Natural killer cell treated with Interleukin-12 subunit alpha and Interleukin-12 subunit beta and Interleukin-15 and Interleukin-18, amount 100 ng/mL, for 72 hours (primary cell): ENCODE data around the gene OR5B3. TPM values are rescaled to one million over a fixed set of nuclear protein-coding genes. Genes with fewer than 3 reads are reported as not detected.
A peak's percentile ranks its signal among the peaks of the same experiment; 100 is the strongest.
"Not testable (repeated sequence)": the region's sequence is repeated elsewhere in the genome, so short reads cannot be mapped to it uniquely, and the experiment has no call there.

Experiments
- ATAC-seq, 2 donors: fragments of 150-1000 bp; cut with Tn5 transposase in 1 of 2; sonication (Bioruptor Pico), chemical (Tn5 transposase) in 1 of 2; 2 replicates each; pipeline ENCODE4 v1.10.0; 2021
- DNase-seq: peaks from one replicate; pipeline ENCODE4 v3.0.0; 2022; ENCODE audit warnings: low spot score
- H3K27ac Mint-ChIP-seq, 2 donors: 1 replicate in 1 of 2; 2 replicates in 1 of 2; pipeline ENCODE4 v1.8.0; 2022; ENCODE audit warnings: mixed read lengths in 2 of 2, mild to moderate bottlenecking in 1 of 2, moderate library complexity in 1 of 2
- H3K27me3 Mint-ChIP-seq, 2 donors: 1 replicate in 1 of 2; 2 replicates in 1 of 2; pipeline ENCODE4 v1.8.0; 2022; ENCODE audit warnings: mixed read lengths in 2 of 2
- H3K36me3 Mint-ChIP-seq: one replicate; pipeline ENCODE4 v1.8.0; 2022; ENCODE audit warnings: mixed read lengths
- H3K4me1 Mint-ChIP-seq, 2 donors: 1 replicate in 1 of 2; 2 replicates in 1 of 2; pipeline ENCODE4 v1.8.0; 2022; ENCODE audit warnings: low read depth in 2 of 2, mixed read lengths in 2 of 2, mild to moderate bottlenecking in 1 of 2
- H3K4me3 Mint-ChIP-seq: one replicate; pipeline ENCODE4 v1.8.0; 2022; ENCODE audit warnings: mixed read lengths
- H3K9me3 Mint-ChIP-seq: 2 replicates; pipeline ENCODE4 v1.8.0; 2022; ENCODE audit warnings: mixed read lengths
- total RNA-seq, 2 donors: library from RNA; stranded (reverse); gene quantifications; one replicate each; pipeline ENCODE4 v1.2.3, GENCODE V29; 2022

Gene OR5B3
- total RNA-seq, result not detected

GRCh38 chr11:58406774-58407173 is at the start of gene OR5B3:
TSS of gene OR5B3 (minus strand) at chr11:58406874. CDS start at chr11:58403409, 3,465 bp downstream.
- peaks cover 17% of the 10 kb centered on the region for H3K9me3 Mint-ChIP-seq
- H3K36me3 Mint-ChIP-seq, result peaks cover 7% of the 10 kb centered on the region
- no peak for DNase-seq
- H3K27ac Mint-ChIP-seq, result no peak within 1 kb of the TSS
- no peak within 1 kb of the TSS for H3K4me3 Mint-ChIP-seq
- ATAC-seq, result no peak
- H3K27me3 Mint-ChIP-seq, result peaks cover 2 to 5% of the 10 kb centered on the region in 2 donors
- no peaks in the 10 kb centered on the region for H3K4me1 Mint-ChIP-seq

GRCh38 chr11:58451585-58451984 is 44.9 kb upstream of the OR5B3 start:
- Mint-ChIP-seq H3K27me3 (peaks cover 19 to 45% of the 10 kb centered on the region in 2 donors), H3K4me3 (no peak overlapping the region), H3K36me3 (peaks cover 5% of the 10 kb centered on the region), H3K4me1 (no peaks in the 10 kb centered on the region), H3K9me3 (peaks cover 5% of the 10 kb centered on the region), H3K27ac (no peak overlapping the region)
- DNase-seq (no peak), ATAC-seq (no peak)

GRCh38 chr11:58446294-58446693 is 39.6 kb upstream of the OR5B3 start:
- ATAC-seq (no peak), DNase-seq (no peak)
- no peak overlapping the region for H3K4me3 Mint-ChIP-seq
- peaks cover 21 to 32% of the 10 kb centered on the region in 2 donors for H3K27me3 Mint-ChIP-seq
- peaks cover 5% of the 10 kb centered on the region for H3K9me3 Mint-ChIP-seq
- H3K36me3 Mint-ChIP-seq, result peaks cover 5% of the 10 kb centered on the region
- no peaks in the 10 kb centered on the region for H3K4me1 Mint-ChIP-seq
- H3K27ac Mint-ChIP-seq, result no peak overlapping the region

GRCh38 chr11:58444300-58444699 is 37.6 kb upstream of the OR5B3 start:
- peaks cover 5% of the 10 kb centered on the region for H3K36me3 Mint-ChIP-seq
- ATAC-seq (peak in 1 of 2 donors; percentile 40), DNase-seq (no peak)
- peaks cover 5% of the 10 kb centered on the region for H3K9me3 Mint-ChIP-seq
- peaks cover 18 to 31% of the 10 kb centered on the region in 2 donors for H3K27me3 Mint-ChIP-seq
- no peak overlapping the region for H3K4me3 Mint-ChIP-seq
- H3K4me1 Mint-ChIP-seq, result no peaks in the 10 kb centered on the region
- no peak overlapping the region for H3K27ac Mint-ChIP-seq

- H3K9me3 Mint-ChIP-seq, result peaks cover 3% of the 10 kb centered on the region
- H3K27me3 Mint-ChIP-seq, result peaks cover 9 to 18% of the 10 kb centered on the region in 2 donors
- no peaks in the 10 kb centered on the region for H3K4me1 Mint-ChIP-seq
- no peaks in the 10 kb centered on the region for H3K36me3 Mint-ChIP-seq
- DNase-seq, result no peak
- ATAC-seq, result no peak
- no peak within 1 kb of the TSS for H3K27ac Mint-ChIP-seq
- H3K4me3 Mint-ChIP-seq, result no peak within 1 kb of the TSS
Observed at GRCh38 chr11:58442136-58442535, 35.5 kb upstream of the OR5B3 start, which contains the start of gene OR5B12. TSS of gene OR5B12 (minus strand) at chr11:58442236. CDS start at chr11:58440151, 2,085 bp downstream.

GRCh38 chr11:58438486-58438885 is 31.8 kb upstream of the OR5B3 start:
- H3K4me1 Mint-ChIP-seq, result no peaks in the 10 kb centered on the region
- H3K36me3 Mint-ChIP-seq, result no peaks in the 10 kb centered on the region
- H3K27ac Mint-ChIP-seq, result no peak overlapping the region
- H3K4me3 Mint-ChIP-seq, result no peak overlapping the region
- ATAC-seq, result no peak
- peaks cover 3 to 14% of the 10 kb centered on the region in 2 donors for H3K27me3 Mint-ChIP-seq
- no peak for DNase-seq
- no peaks in the 10 kb centered on the region for H3K9me3 Mint-ChIP-seq

GRCh38 chr11:58434217-58434616 is 27.5 kb upstream of the OR5B3 start:
- H3K9me3 Mint-ChIP-seq, result peaks cover under 1% of the 10 kb centered on the region
- no peak overlapping the region for H3K27ac Mint-ChIP-seq
- ATAC-seq (no peak), DNase-seq (no peak)
- H3K4me3 Mint-ChIP-seq, result no peak overlapping the region
- no peaks in the 10 kb centered on the region for H3K4me1 Mint-ChIP-seq
- H3K27me3 Mint-ChIP-seq, result peaks cover 3 to 32% of the 10 kb centered on the region in 2 donors
- H3K36me3 Mint-ChIP-seq, result peaks cover under 1% of the 10 kb centered on the region

- no peak overlapping the region for H3K27ac Mint-ChIP-seq
- peaks cover 5% of the 10 kb centered on the region for H3K36me3 Mint-ChIP-seq
- peaks cover 8 to 32% of the 10 kb centered on the region in 2 donors for H3K27me3 Mint-ChIP-seq
- no peak overlapping the region for H3K4me3 Mint-ChIP-seq
- DNase-seq (no peak), ATAC-seq (no peak)
- H3K9me3 Mint-ChIP-seq, result peaks cover 5% of the 10 kb centered on the region
- H3K4me1 Mint-ChIP-seq, result no peaks in the 10 kb centered on the region
Observed at GRCh38 chr11:58433638-58434203, 27.0 kb upstream of the OR5B3 start.

GRCh38 chr11:58429273-58429672 is 22.6 kb upstream of the OR5B3 start:
- H3K9me3 Mint-ChIP-seq, result peaks cover 5% of the 10 kb centered on the region
- ATAC-seq (no peak), DNase-seq (no peak)
- H3K4me3 Mint-ChIP-seq, result no peak overlapping the region
- peaks cover 8 to 42% of the 10 kb centered on the region in 2 donors for H3K27me3 Mint-ChIP-seq
- H3K27ac Mint-ChIP-seq, result no peak overlapping the region
- no peaks in the 10 kb centered on the region for H3K4me1 Mint-ChIP-seq
- peaks cover 7% of the 10 kb centered on the region for H3K36me3 Mint-ChIP-seq

GRCh38 chr11:58428021-58428420 is 21.3 kb upstream of the OR5B3 start, which contains the start of gene OR5B2:
TSS of gene OR5B2 (minus strand) at chr11:58428121. CDS start at chr11:58423261, 4,860 bp downstream.
- peaks cover 7% of the 10 kb centered on the region for H3K36me3 Mint-ChIP-seq
- ATAC-seq (no peak), DNase-seq (no peak)
- peaks cover 5% of the 10 kb centered on the region for H3K9me3 Mint-ChIP-seq
- no peaks in the 10 kb centered on the region for H3K4me1 Mint-ChIP-seq
- no peak within 1 kb of the TSS for H3K27ac Mint-ChIP-seq
- H3K4me3 Mint-ChIP-seq, result no peak within 1 kb of the TSS
- H3K27me3 Mint-ChIP-seq, result peaks cover 8 to 42% of the 10 kb centered on the region in 2 donors

- DNase-seq, H3K27ac Mint-ChIP-seq, H3K36me3 Mint-ChIP-seq, H3K9me3 Mint-ChIP-seq, ATAC-seq, H3K4me3 Mint-ChIP-seq, H3K4me1 Mint-ChIP-seq: not testable (repeated sequence)
- H3K27me3 Mint-ChIP-seq, result peaks cover 5 to 15% of the 10 kb centered on the region in 2 donors
Observed at GRCh38 chr11:58399622-58400021, 7.1 kb downstream of the OR5B3 start.

GRCh38 chr11:58395581-58395980 is 11.1 kb downstream of the OR5B3 start:
- Mint-ChIP-seq H3K27ac (no peak overlapping the region), H3K4me1 (no peaks in the 10 kb centered on the region)

GRCh38 chr11:58394195-58394594 is 12.5 kb downstream of the OR5B3 start:
- peaks cover 7 to 15% of the 10 kb centered on the region in 2 donors for H3K27me3 Mint-ChIP-seq
- H3K27ac Mint-ChIP-seq, result no peak overlapping the region
- H3K4me3 Mint-ChIP-seq, result no peak overlapping the region
- ATAC-seq (no peak), DNase-seq (no peak)
- no peaks in the 10 kb centered on the region for H3K4me1 Mint-ChIP-seq
- no peaks in the 10 kb centered on the region for H3K36me3 Mint-ChIP-seq
- peaks cover 4% of the 10 kb centered on the region for H3K9me3 Mint-ChIP-seq

More at GRCh38 chr11:58395581-58395980, 11.1 kb downstream of the OR5B3 start:
- ATAC-seq (no peak), DNase-seq (no peak)
- H3K4me3 Mint-ChIP-seq, result no peak overlapping the region
- peaks cover 7 to 15% of the 10 kb centered on the region in 2 donors for H3K27me3 Mint-ChIP-seq
- peaks cover 4% of the 10 kb centered on the region for H3K9me3 Mint-ChIP-seq
- H3K36me3 Mint-ChIP-seq, result no peaks in the 10 kb centered on the region

- Mint-ChIP-seq H3K27me3 (peaks cover 5 to 10% of the 10 kb centered on the region in 2 donors), H3K36me3 (no peaks in the 10 kb centered on the region), H3K9me3 (peaks cover 4% of the 10 kb centered on the region), H3K4me1 (no peaks in the 10 kb centered on the region), H3K4me3 (no peak overlapping the region), H3K27ac (no peak overlapping the region)
- DNase-seq (no peak), ATAC-seq (no peak)
Observed at GRCh38 chr11:58392746-58393145, 13.9 kb downstream of the OR5B3 start.
